Osteoblast (primary cell): ENCODE results near the gene FBXO47. TPM values are rescaled to one million over a fixed set of nuclear protein-coding genes. Genes with fewer than 3 reads are reported as not detected.

ENCODE experiments used
- DNase-seq: peaks from one replicate; pipeline ENCODE4 v3.0.0; 2011; ENCODE audit warnings: low spot score, mixed read lengths; ENCODE audit not compliant: insufficient read length; ENCODE audit errors: missing footprints
- H2AFZ ChIP-seq: 2 replicates; pipeline ENCODE4 v1.6.0; 2011; ENCODE audit warnings: mild to moderate bottlenecking, low read length
- H3K27ac ChIP-seq: 2 replicates; pipeline ENCODE4 v1.5.1; 2011; ENCODE audit warnings: mild to moderate bottlenecking, low read depth, low read length, moderate library complexity
- H3K27me3 ChIP-seq: 2 replicates; pipeline ENCODE4 v1.6.0; 2012; ENCODE audit warnings: mild to moderate bottlenecking, control low read depth, inconsistent platforms, low read length, moderate library complexity; ENCODE audit not compliant: insufficient read depth
- H3K36me3 ChIP-seq: 2 replicates; pipeline ENCODE4 v1.5.1; 2011; ENCODE audit warnings: mild to moderate bottlenecking, low read length, control low read depth, moderate library complexity; ENCODE audit not compliant: insufficient read depth
- H3K4me1 ChIP-seq: 2 replicates; pipeline ENCODE4 v1.5.1; 2011; ENCODE audit warnings: mild to moderate bottlenecking, low read length, control low read depth, moderate library complexity; ENCODE audit not compliant: insufficient read depth
- H3K4me2 ChIP-seq: 2 replicates; pipeline ENCODE4 v1.6.0; 2011; ENCODE audit warnings: mild to moderate bottlenecking, low read length; ENCODE audit not compliant: insufficient read depth
- H3K4me3 ChIP-seq: fragments of 200-600 bp; sonication (generic); 3 replicates; pipeline ENCODE4 v1.5.1; 2012; ENCODE audit warnings: mild to moderate bottlenecking, low read length, inconsistent platforms; ENCODE audit not compliant: insufficient read depth
- H3K79me2 ChIP-seq: 2 replicates; pipeline ENCODE4 v1.6.0; 2012; ENCODE audit warnings: mild to moderate bottlenecking, low read length, control low read depth, inconsistent platforms; ENCODE audit not compliant: insufficient read depth
- H3K9me3 ChIP-seq: 2 replicates; pipeline ENCODE4 v1.5.1; 2011; ENCODE audit warnings: low read depth, low read length, control low read depth
- H4K20me1 ChIP-seq: 2 replicates; pipeline ENCODE4 v1.6.0; 2012; ENCODE audit warnings: mild to moderate bottlenecking, low read length, control low read depth; ENCODE audit not compliant: insufficient read depth
- CTCF ChIP-seq: IDR thresholded peaks from 2 replicates; pipeline ENCODE4 v1.5.1; 2011; ENCODE audit warnings: mild to moderate bottlenecking, low read depth, low read length, moderate library complexity; ENCODE audit errors: extremely low read depth
- total RNA-seq: library from RNA; depleted of rRNA; stranded (reverse); fragments of >200 nt; gene quantifications from 2 replicates; pipeline ENCODE4 v1.2.3, GENCODE V29; 2012

The FBXO47 gene
- total RNA-seq, 1 donor = not detected

- TF ChIP-seq CTCF = no peak
- Histone ChIP-seq H4K20me1 (peaks cover 76% of the 10 kb centered on the region), H3K4me2 (no peak overlapping the region), H3K4me1 (peaks cover 36% of the 10 kb centered on the region), H3K27ac (peak overlapping the region; percentile 42), H3K9me3 (no peaks in the 10 kb centered on the region), H3K79me2 (peaks cover 97% of the 10 kb centered on the region), H3K36me3 (peaks cover 87% of the 10 kb centered on the region), H2AFZ (no peak overlapping the region), H3K27me3 (no peaks in the 10 kb centered on the region), H3K4me3 (no peak overlapping the region)
- peak; percentile 95 for DNase-seq
Observed at GRCh38 chr17:38893607-38894006, 73.6 kb downstream of the FBXO47 start.

GRCh38 chr17:38893113-38893512 lies 74.1 kb downstream of the FBXO47 start:
- peaks cover 87% of the 10 kb centered on the region for H3K36me3 ChIP-seq
- H3K27ac ChIP-seq = peak overlapping the region; percentile 42
- no peak for TF ChIP-seq CTCF
- H3K79me2 ChIP-seq = peaks cover 97% of the 10 kb centered on the region
- H3K4me3 ChIP-seq = no peak overlapping the region
- no peak overlapping the region for H3K4me2 ChIP-seq
- no peak overlapping the region for H2AFZ ChIP-seq
- peaks cover 77% of the 10 kb centered on the region for H4K20me1 ChIP-seq
- H3K4me1 ChIP-seq = peaks cover 32% of the 10 kb centered on the region
- no peaks in the 10 kb centered on the region for H3K9me3 ChIP-seq
- peak; percentile 72 for DNase-seq
- H3K27me3 ChIP-seq = no peaks in the 10 kb centered on the region

GRCh38 chr17:38892620-38893019 lies 74.6 kb downstream of the FBXO47 start:
- H3K27ac ChIP-seq = no peak overlapping the region
- H3K36me3 ChIP-seq = peaks cover 87% of the 10 kb centered on the region
- H3K4me1 ChIP-seq = peaks cover 27% of the 10 kb centered on the region
- no peak overlapping the region for H3K4me3 ChIP-seq
- H3K4me2 ChIP-seq = no peak overlapping the region
- H3K9me3 ChIP-seq = no peaks in the 10 kb centered on the region
- H3K79me2 ChIP-seq = peaks cover 97% of the 10 kb centered on the region
- peak; percentile 32 for DNase-seq
- no peak for TF ChIP-seq CTCF
- H3K27me3 ChIP-seq = no peaks in the 10 kb centered on the region
- H2AFZ ChIP-seq = no peak overlapping the region
- peaks cover 77% of the 10 kb centered on the region for H4K20me1 ChIP-seq

GRCh38 chr17:38892083-38892482 lies 75.1 kb downstream of the FBXO47 start:
- peak; percentile 78 for DNase-seq
- Histone ChIP-seq H3K79me2 (peaks cover 97% of the 10 kb centered on the region), H3K4me2 (no peak overlapping the region), H3K9me3 (no peaks in the 10 kb centered on the region), H3K4me1 (peaks cover 22% of the 10 kb centered on the region), H3K27me3 (no peaks in the 10 kb centered on the region), H4K20me1 (peaks cover 77% of the 10 kb centered on the region), H3K36me3 (peaks cover 87% of the 10 kb centered on the region), H2AFZ (no peak overlapping the region), H3K27ac (no peak overlapping the region), H3K4me3 (no peak overlapping the region)
- no peak for TF ChIP-seq CTCF
